ENCODE measurements around the gene RUNX1. TPM values are rescaled to one million over a fixed set of nuclear protein-coding genes. Genes with fewer than 3 reads are reported as not detected.

The RUNX1 gene
- total and polyA plus RNA-seq, 2 donors (not counting 1 experiment from before 2014, with no cell fraction given) = 26.3 to 73.0 TPM

DNA sequence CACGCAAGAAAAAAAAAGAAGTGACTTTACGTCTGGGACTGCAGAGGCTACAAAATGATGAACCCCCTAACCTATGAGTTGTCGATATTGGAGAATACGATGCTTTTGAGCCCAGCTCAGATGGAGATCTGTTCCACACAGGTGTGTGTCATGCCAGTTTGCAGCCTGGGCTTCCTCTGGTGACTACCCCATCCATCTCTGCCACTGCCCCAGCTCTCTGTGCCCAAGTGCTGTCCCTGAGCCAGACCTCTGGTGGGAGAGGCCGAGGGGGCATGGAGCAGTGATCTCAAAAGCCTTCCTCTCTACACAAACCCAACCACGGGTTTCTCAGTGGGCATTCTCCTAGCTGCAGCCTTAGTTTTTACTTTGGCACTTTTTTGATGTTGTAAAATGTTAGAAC is 239.3 kb downstream of the RUNX1 start:
- CTCF ChIA-PET = interaction anchor here (0.8 kb wide), 1 partner anchor 491 kb away, joined by 3 read pairs; no protein-coding TSS in a partner anchor
- Histone ChIP-seq H3K9me3 (ENCODE audit: control extremely low read depth in 1 of 3, control insufficient read depth in 2 of 3, insufficient read depth in 1 of 3, low read length in 2 of 3) (peaks cover 0 to 10% (median 0%) of the 10 kb centered on the region in 3 donors), H3K27me3 (replicated peaks in 1 of 4; ENCODE audit: control extremely low read depth in 1 of 4, control insufficient read depth in 3 of 4, insufficient read depth in 4 of 4, low read length in 3 of 4) (no peaks in the 10 kb centered on the region), H3K4me1 (ENCODE audit: control insufficient read depth in 2 of 2, insufficient read depth in 2 of 2, low read length in 2 of 2) (no peaks in the 10 kb centered on the region), H4K20me1 (ENCODE audit: control insufficient read depth, insufficient read depth, low read length, poor library complexity, severe bottlenecking) (peaks cover 3% of the 10 kb centered on the region), H2AFZ (ENCODE audit: insufficient read depth, low read depth, low read length, poor library complexity, severe bottlenecking) (no peak overlapping the region), H3K9ac (ENCODE audit: low read length) (no peak overlapping the region), H3K36me3 (replicated peaks in 1 of 2; ENCODE audit: control extremely low read depth in 1 of 2, control insufficient read depth in 1 of 2, extremely low read depth in 1 of 2, insufficient read depth in 2 of 2, low read length in 1 of 2) (peaks cover 23 to 24% of the 10 kb centered on the region in 2 experiments), H3K4me3 (ENCODE audit: control extremely low read depth in 1 of 5, extremely low read depth in 1 of 5, insufficient read depth in 1 of 5, low read depth in 2 of 5, low read length in 4 of 5) (no peak overlapping the region), H3K4me2 (replicated peaks; ENCODE audit: low read depth, low read length, poor library complexity, severe bottlenecking) (no peak overlapping the region), H3K79me2 (ENCODE audit: control insufficient read depth, insufficient read depth, low read length) (no peaks in the 10 kb centered on the region), H3K27ac (ENCODE audit: low read length in 2 of 2) (no peak overlapping the region)
- no peak for DNase-seq
- Mint-ChIP-seq H3K9me3 (ENCODE audit: insufficient read depth) (no peaks in the 10 kb centered on the region), H3K4me1 (peaks cover 17% of the 10 kb centered on the region), H3K4me3 (no peak overlapping the region), H3K27me3 (no peaks in the 10 kb centered on the region), H3K27ac (no peak overlapping the region)
- 96% methylated on average over 5 of the region's 6 CpGs for WGBS (ENCODE audit: insufficient coverage)
- ATAC-seq (ENCODE audit: low read depth) = no peak
- POLR2A ChIA-PET = no interaction called here
- TF ChIP-seq, protein P1, sequence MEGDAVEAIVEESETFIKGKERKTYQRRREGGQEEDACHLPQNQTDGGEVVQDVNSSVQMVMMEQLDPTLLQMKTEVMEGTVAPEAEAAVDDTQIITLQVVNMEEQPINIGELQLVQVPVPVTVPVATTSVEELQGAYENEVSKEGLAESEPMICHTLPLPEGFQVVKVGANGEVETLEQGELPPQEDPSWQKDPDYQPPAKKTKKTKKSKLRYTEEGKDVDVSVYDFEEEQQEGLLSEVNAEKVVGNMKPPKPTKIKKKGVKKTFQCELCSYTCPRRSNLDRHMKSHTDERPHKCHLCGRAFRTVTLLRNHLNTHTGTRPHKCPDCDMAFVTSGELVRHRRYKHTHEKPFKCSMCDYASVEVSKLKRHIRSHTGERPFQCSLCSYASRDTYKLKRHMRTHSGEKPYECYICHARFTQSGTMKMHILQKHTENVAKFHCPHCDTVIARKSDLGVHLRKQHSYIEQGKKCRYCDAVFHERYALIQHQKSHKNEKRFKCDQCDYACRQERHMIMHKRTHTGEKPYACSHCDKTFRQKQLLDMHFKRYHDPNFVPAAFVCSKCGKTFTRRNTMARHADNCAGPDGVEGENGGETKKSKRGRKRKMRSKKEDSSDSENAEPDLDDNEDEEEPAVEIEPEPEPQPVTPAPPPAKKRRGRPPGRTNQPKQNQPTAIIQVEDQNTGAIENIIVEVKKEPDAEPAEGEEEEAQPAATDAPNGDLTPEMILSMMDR (IDR thresholded peaks at IDR 0.05) = no peak
- no peak for TF ChIP-seq EZH2 (IDR thresholded peaks at IDR 0.05; ENCODE audit: borderline replicate concordance, insufficient read depth, low read depth, low read length, poor library complexity, severe bottlenecking)
- intact Hi-C loops (cut with micrococcal nuclease) = loop anchor here (5.0 kb wide), 1 partner anchor 37 kb away; no protein-coding TSS in a partner anchor

DNA sequence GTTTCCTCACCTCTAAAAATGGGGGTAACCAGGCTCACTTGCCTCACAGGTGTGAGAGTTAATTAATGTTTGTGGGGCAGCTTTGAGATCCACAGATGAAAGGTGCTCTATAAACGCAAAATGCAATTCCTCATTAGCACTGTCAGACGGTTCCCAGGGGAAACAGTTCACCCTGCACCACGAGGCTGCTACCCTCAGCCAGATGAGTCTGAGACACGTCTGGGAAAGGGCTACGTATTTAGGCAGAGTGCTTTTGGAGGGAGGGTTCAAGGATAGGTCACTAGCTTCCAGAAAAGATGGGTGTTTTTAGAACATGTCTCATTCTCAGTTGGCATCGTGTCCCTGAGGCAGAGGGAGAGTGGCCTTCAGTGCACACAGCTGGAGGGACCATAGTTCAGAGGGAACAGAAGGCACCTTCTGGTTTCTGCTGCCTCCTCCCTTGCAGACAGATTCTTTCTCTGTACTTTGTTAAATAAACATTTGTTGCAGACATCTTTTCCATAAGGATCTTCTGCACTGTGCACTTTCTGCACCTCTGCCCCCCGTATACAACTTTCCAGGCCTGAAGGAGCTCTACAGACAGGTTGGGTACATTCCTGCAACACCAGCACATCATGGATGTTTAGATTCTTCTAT is 240.4 kb downstream of the RUNX1 start:
- no peaks in the 10 kb centered on the region for H3K4me1 ChIP-seq (ENCODE audit: control insufficient read depth in 2 of 2, insufficient read depth in 2 of 2, low read length in 2 of 2)
- no peaks in the 10 kb centered on the region for H3K27me3 ChIP-seq (replicated peaks in 1 of 4; ENCODE audit: control extremely low read depth in 1 of 4, control insufficient read depth in 3 of 4, insufficient read depth in 4 of 4, low read length in 3 of 4)
- WGBS (ENCODE audit: insufficient coverage) = 76% methylated on average over 6 of the region's 7 CpGs
- no peak overlapping the region for H3K4me2 ChIP-seq (replicated peaks; ENCODE audit: low read depth, low read length, poor library complexity, severe bottlenecking)
- H3K36me3 ChIP-seq (replicated peaks in 1 of 2; ENCODE audit: control extremely low read depth in 1 of 2, control insufficient read depth in 1 of 2, extremely low read depth in 1 of 2, insufficient read depth in 2 of 2, low read length in 1 of 2) = peaks cover 23 to 24% of the 10 kb centered on the region in 2 experiments
- peaks cover 3% of the 10 kb centered on the region for H4K20me1 ChIP-seq (ENCODE audit: control insufficient read depth, insufficient read depth, low read length, poor library complexity, severe bottlenecking)
- H3K9me3 Mint-ChIP-seq (ENCODE audit: insufficient read depth) = no peaks in the 10 kb centered on the region
- no peak overlapping the region for H3K9ac ChIP-seq (ENCODE audit: low read length)
- TF ChIP-seq, protein P1 (IDR thresholded peaks at IDR 0.05) = no peak
- no peak for TF ChIP-seq EZH2 (IDR thresholded peaks at IDR 0.05; ENCODE audit: borderline replicate concordance, insufficient read depth, low read depth, low read length, poor library complexity, severe bottlenecking)
- H3K27me3 Mint-ChIP-seq = no peaks in the 10 kb centered on the region
- no peaks in the 10 kb centered on the region for H3K79me2 ChIP-seq (ENCODE audit: control insufficient read depth, insufficient read depth, low read length)
- no peak overlapping the region for H3K27ac ChIP-seq (ENCODE audit: low read length in 2 of 2)
- H3K4me3 Mint-ChIP-seq = no peak overlapping the region
- no peak overlapping the region for H2AFZ ChIP-seq (ENCODE audit: insufficient read depth, low read depth, low read length, poor library complexity, severe bottlenecking)
- ATAC-seq (ENCODE audit: low read depth) (no peak), DNase-seq (no peak)
- ChIA-PET CTCF (interaction anchor here (1.8 kb wide), 1 partner anchor 1031 kb away, joined by 7 read pairs; no protein-coding TSS in a partner anchor), POLR2A (interaction anchor here (0.6 kb wide), 2 partner anchors 18 to 37 kb away, joined by 5 to 6 read pairs; no protein-coding TSS in a partner anchor)
- H3K27ac Mint-ChIP-seq = peak overlapping the region; percentile 53
- H3K4me3 ChIP-seq (ENCODE audit: control extremely low read depth in 1 of 5, extremely low read depth in 1 of 5, insufficient read depth in 1 of 5, low read depth in 2 of 5, low read length in 4 of 5) = no peak overlapping the region
- H3K4me1 Mint-ChIP-seq = peaks cover 25% of the 10 kb centered on the region
- intact Hi-C loops (cut with micrococcal nuclease) = loop anchor here (5.0 kb wide), 1 partner anchor 39 kb away; no protein-coding TSS in a partner anchor
- peaks cover 0 to 10% (median 0%) of the 10 kb centered on the region in 3 donors for H3K9me3 ChIP-seq (ENCODE audit: control extremely low read depth in 1 of 3, control insufficient read depth in 2 of 3, insufficient read depth in 1 of 3, low read length in 2 of 3)

Measured in B cell (primary cell).